RPMI7951 (cell line): ENCODE results near the gene OPCML. TPM values are rescaled to one million over a fixed set of nuclear protein-coding genes. Genes with fewer than 3 reads are reported as not detected.

Source experiments
- DNase-seq: peaks from one replicate; pipeline ENCODE4 v3.0.0-alpha.2; 2012; ENCODE audit warnings: low read depth
- total RNA-seq: library from RNA; depleted of rRNA; stranded (reverse); fragments of >200 nt; shearing (Covaris generic); gene quantifications from 2 replicates; pipeline ENCODE4 v1.2.3, GENCODE V29; 2014

The OPCML gene
- total RNA-seq, 1 experiment from 2014 or later: not detected

DNA sequence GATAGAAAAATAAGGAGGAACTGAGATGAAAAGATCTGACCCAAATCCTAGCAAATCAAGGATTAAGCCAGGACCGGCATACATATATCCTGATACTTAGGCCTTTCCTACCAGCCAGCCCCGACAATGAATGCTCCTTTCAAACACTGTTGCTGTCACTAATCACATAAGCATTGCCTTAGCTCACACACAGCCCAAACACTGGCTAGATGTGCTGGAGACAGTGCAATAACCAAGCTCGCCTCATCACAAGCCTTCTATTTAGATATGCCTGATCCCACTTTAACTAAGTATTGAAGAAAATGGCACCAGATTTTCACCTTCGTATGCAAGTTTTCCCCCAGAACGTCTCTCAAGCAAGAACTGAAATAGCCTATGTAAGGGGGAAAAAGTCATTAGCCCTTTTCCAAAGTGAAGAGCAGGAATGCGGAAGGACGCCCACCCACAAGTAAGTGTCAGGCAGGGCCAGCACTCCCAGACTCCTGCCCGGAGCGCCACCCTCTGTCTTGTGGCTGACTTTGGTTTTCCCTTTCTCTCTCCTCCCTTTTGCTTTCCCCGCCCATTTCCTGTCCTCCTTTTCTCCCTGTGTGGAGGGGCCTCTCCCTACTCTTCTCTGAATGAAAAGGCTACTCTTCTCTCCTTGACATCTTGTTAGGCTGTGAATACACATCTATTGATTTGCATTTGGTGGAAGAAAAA is 8.9 kb upstream of the OPCML start:
- DNase-seq: no peak

- no peak for DNase-seq
Measured at GRCh38 chr11:133536198-133536597, 3.9 kb upstream of the OPCML start.

DNA sequence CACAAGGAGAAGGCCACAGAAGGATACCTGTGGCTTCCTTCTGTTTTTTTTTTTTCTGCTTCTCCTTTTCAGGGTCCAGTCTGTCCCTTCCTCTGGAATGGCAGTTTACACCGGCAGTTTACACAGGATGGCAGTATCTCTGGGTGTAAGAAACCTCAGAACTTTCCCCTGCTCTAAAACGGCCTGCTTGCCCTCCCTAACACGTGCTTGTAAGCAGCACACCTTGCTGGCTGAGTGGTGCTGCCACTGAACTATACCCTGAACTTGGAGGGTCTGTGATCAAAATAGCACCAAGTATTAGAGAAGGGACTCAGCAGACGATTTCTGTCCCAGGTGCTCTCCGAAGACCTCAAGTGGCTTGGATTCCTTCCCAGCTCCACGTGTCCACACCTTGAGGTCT is 904 bp upstream of the OPCML start:
- no peak for DNase-seq

GRCh38 chr11:133531458-133531857 is 843 bp downstream of the OPCML start:
- DNase-seq: no peak

DNA sequence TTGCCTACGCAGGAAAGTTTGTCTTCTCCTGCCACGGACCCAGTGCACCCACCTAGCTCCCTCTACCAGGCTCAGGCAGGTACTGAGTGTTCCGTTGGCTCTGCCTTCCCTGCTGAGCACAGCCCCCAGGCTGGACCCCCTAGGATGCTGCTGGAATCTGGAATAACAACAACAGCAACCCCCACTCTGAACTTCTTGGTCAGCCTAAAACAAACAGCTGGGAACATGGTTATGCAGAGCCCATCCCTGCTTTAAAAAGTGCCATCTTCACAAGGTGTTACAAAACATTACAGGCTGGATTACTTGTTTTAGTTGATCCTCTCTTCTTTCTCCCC is 1.8 kb downstream of the OPCML start:
- DNase-seq: no peak

DNA sequence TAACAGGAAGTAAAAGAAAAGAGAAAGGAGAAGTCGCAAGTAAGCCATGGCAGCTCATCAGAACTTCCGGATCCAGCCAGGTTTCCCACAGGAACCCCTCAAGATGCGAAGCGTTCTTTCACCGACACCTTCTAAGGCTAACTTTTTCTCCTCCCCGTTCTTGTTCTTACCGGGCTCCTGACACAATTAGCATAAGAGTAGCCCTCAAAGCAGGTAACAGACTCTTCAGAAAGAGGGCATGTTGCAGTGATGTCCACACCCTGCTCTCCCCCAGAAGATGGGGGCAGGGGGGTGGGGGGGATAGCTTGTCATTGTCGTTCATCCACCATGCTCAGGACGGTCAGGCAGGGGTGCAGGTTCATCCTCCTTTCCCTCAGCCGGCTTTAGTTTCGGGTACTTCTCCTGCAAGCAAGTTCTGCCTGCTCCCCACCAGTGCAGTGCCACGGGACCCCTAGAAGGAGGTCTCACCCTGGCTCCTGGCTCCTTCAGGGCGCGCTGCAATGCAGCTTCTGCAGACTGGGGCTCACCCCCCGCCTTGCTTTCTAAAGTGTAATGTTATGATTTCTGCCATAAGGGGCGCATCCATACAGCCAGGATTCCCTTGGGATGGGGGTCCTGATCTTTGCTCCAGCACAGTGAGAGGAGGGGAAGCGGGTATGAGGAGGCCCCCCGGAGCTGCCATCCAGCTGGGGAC is 2.3 kb downstream of the OPCML start:
- DNase-seq: no peak

- no peak for DNase-seq
Measured at GRCh38 chr11:133526790-133527189, 5.5 kb downstream of the OPCML start.

- DNase-seq: no peak
Measured at GRCh38 chr11:133525976-133526375, 6.3 kb downstream of the OPCML start.

DNA sequence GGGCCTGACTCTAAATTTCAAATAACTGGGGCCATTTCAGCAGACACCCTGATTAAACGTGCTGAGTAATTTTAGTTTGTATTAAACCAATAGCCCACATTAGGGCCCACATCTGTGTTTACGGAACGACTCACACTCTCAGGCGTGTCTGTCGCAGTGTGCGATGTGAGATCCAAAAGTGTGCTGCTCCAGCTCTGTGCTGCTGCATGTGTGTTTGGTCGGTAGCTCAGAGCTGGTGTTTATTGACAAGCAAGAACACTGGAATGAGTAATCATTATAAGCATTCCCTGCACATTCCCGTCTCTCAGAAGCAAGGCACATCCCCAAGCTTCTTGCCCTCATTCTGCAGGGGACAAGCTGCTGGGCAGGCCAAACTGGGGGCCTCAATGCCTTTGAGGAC is 7.8 kb downstream of the OPCML start:
- no peak for DNase-seq

DNA sequence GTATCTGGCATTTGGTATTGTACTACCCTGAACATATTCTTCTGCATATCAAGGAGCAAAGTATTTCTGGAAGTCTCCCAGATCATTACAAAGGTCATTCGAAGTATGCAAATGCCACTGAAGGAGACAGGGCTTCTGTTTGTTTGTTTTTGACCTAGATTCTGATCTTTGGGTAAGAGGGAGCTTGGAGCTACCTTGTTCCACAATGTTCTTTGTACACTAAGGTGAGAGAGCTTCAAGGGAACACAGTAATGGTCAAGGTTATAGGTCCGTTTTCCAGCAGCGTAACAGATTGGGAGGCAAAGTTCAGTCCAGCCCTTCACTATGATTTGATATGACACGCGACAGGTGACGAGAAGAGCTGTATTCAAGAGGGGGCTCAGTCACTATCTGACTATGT is 10.0 kb downstream of the OPCML start:
- no peak for DNase-seq

- DNase-seq: no peak
Measured at GRCh38 chr11:133521502-133521901, 10.8 kb downstream of the OPCML start.

- no peak for DNase-seq
Measured at GRCh38 chr11:133520707-133521106, 11.6 kb downstream of the OPCML start.

DNA sequence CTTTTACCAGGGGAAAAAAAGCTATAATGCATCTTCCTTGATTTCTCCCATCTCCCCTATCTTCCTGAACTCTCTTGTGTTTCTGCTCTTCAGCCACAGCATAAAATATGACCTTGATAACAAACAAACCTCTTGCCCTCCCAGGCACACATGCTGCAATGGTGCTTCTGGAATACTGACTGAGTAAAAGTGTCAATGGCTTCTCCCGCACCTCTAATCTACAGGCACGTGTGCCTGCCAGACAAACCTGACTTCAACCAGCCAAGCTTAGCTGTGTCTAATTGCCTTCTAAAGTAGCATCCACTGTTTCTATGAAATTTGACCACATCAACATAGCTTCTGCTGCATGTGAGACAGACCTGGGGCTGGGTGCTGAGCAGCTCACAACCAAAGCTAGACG is 12.7 kb downstream of the OPCML start:
- no peak for DNase-seq

- no peak for DNase-seq
Measured at GRCh38 chr11:133518702-133519264, 13.5 kb downstream of the OPCML start.

DNA sequence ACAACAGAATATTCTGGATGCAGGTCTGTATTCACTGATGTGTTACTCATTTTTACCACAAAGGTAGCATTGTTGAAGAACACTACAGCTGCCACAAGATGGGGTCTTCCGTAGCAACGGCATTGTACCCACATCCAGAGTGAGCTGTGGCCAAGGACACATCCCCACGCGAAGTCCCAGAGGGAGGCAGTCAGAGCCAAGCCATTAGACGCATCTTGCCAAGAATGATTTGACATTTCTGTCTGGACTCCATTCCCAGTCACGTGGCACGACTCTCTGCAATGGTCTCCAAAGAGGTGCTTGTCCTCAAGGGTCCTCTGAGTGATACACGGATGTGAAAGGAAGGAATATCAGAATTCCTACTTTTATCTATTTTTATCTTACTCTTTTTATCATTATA is 15.5 kb downstream of the OPCML start:
- DNase-seq: no peak

DNA sequence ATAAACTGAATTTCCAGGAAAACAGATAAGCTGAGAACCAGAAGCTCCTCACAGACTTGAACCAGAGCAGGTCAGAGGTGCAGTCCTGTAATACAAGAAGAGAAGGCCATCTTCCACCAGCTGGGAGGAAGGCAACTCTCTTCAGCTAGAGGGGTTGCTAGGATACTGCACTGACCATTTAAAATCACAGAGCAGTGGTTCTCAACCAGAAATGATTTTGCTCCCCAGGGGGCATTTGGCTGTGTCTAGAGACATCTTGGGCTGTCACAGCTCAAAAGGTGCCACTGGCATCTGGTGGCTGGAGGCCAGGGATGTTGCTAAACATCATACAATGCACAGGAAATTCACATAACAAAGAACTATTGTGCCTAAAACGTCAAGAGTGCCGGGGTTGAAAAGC is 17.2 kb downstream of the OPCML start:
- DNase-seq: no peak

DNA sequence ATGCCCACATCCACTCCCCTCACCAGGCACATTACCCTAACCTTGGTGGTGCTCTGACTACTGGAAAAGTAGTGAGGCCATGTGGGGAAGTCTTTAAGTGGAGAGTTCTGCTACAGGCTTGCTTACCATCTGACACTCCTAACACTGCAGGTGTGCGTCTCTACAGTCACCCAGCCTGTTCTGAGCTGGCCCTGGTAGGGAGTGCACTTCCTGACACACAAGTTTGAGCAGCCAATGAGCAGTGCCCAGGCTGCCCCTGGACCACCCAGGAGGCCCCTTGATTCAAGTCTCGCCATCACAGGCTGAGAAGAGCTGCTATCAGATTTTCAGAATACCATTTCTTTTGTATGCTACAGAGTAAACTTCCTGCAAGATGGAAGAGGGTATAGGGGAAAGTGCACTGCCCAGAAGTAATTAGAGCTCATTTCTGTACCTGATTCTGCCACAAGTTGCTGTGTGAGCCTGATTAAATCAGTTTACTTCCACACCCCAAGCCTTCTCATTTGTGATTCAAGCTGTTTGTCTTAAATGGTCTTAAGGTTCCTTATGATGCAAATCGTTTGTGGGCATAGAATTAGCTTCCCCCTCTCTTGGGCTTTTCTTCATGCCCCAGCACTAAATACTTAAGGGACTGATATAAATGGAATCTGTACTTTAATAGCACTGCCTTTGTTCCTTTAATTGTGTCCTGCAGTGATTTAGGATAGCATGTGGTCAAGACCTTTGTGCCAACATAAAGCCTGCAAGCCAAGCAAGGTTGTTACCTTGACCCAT is 22.2 kb downstream of the OPCML start:
- DNase-seq: no peak

- no peak for DNase-seq
Measured at GRCh38 chr11:133508468-133508867, 23.8 kb downstream of the OPCML start.

DNA sequence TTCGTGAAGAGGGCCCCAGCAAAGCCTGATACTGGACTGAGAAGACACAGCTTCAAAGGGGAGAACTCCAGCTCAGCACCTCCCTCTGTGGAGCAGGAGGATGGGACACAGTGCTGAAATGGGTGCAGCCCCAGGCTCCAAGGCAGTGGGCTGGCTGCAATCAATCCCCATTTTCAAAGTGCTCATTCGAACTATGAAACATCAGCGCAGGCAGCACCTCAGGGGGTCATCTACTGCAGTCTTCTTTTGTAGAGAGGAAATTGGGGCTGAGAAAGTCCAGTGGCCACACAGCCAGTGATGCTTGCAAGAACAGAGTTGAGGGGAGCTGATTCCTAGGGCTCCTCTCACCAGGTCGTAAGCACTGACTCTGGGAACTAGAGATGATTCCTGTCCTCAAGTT is 25.1 kb downstream of the OPCML start:
- no peak for DNase-seq

DNA sequence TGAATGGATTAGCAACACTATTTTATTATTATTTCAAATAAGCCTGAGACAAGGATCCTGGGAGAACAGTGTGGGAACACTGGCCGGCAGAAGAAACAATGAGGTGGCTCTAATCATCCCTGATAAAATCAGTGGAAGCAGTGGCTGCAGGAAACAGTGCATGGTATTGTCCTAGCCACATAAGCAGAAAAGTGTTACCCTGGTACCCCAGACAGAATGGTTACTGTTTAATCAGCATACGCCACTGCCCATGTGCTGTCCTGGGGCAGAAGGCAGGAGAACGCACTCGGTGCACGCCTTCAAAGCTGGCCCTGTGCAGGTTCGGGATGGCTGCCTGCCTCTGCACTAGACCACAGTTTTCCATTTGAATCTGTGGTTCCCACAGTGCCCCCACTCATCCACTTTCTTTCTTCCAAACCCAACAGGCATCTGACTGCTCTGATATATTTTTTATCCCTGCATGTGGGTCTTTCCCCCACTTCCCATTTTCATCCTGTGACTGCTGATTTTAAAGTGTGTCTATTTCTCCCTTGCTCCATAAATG is 25.7 kb downstream of the OPCML start:
- no peak for DNase-seq

- DNase-seq: no peak
Measured at GRCh38 chr11:133506023-133506422, 26.3 kb downstream of the OPCML start.

DNA sequence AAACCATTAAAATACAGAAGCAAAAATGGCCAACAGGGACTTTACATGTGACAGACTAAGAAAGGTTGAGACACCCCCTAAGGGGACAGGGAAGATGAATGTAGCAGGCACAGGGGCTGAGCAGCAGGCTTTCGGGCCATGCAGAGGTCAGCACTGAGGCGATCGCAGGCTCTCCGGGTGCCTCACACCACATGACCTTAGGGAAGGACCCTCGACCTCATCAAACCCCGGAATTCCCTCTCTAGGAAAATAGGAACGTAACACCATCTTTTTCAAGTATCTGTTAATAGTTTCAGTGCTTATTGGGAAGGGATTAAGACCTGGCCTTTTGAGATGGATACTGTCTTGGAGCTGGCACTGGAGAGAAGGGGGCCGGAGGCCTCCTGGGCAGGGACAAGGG is 27.4 kb downstream of the OPCML start:
- DNase-seq: no peak
